Fibroblast of villous mesenchyme (primary cell): Measurements from ENCODE around the gene CBFA2T3. TPM values are rescaled to one million over a fixed set of nuclear protein-coding genes. Genes with fewer than 3 reads are reported as not detected.
A peak's percentile ranks its signal among the peaks of the same experiment; 100 is the strongest.

Experiments used
- DNase-seq: peaks from one replicate; pipeline ENCODE4 v3.0.0-alpha.2; 2010; ENCODE audit warnings: low read depth
- H3K4me3 ChIP-seq: 2 replicates; pipeline ENCODE4 v1.5.1; 2011; ENCODE audit warnings: low read depth, mild to moderate bottlenecking, low read length
- total RNA-seq: library from RNA; depleted of rRNA; stranded (reverse); fragments of >200 nt; gene quantifications from 2 replicates; pipeline ENCODE4 v1.2.3, GENCODE V29; 2012
- TF ChIP-seq, protein P1 (sequence below): IDR thresholded peaks from 2 replicates; pipeline ENCODE4 v1.5.1; 2012; ENCODE audit warnings: low read depth, mild to moderate bottlenecking, low read length; ENCODE audit not compliant: insufficient read depth

The CBFA2T3 gene
- total RNA-seq, 1 donor: not detected

- TF ChIP-seq, protein P1, sequence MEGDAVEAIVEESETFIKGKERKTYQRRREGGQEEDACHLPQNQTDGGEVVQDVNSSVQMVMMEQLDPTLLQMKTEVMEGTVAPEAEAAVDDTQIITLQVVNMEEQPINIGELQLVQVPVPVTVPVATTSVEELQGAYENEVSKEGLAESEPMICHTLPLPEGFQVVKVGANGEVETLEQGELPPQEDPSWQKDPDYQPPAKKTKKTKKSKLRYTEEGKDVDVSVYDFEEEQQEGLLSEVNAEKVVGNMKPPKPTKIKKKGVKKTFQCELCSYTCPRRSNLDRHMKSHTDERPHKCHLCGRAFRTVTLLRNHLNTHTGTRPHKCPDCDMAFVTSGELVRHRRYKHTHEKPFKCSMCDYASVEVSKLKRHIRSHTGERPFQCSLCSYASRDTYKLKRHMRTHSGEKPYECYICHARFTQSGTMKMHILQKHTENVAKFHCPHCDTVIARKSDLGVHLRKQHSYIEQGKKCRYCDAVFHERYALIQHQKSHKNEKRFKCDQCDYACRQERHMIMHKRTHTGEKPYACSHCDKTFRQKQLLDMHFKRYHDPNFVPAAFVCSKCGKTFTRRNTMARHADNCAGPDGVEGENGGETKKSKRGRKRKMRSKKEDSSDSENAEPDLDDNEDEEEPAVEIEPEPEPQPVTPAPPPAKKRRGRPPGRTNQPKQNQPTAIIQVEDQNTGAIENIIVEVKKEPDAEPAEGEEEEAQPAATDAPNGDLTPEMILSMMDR: no peak
- no peak overlapping the region for H3K4me3 ChIP-seq
- DNase-seq: no peak
These were observed 47.9 kb downstream of the CBFA2T3 start for GRCh38 chr16:88929091-88929445.

- TF ChIP-seq, protein P1: no peak
- H3K4me3 ChIP-seq: no peak overlapping the region
- no peak for DNase-seq
These were observed 48.5 kb downstream of the CBFA2T3 start for GRCh38 chr16:88928405-88929090.

DNA sequence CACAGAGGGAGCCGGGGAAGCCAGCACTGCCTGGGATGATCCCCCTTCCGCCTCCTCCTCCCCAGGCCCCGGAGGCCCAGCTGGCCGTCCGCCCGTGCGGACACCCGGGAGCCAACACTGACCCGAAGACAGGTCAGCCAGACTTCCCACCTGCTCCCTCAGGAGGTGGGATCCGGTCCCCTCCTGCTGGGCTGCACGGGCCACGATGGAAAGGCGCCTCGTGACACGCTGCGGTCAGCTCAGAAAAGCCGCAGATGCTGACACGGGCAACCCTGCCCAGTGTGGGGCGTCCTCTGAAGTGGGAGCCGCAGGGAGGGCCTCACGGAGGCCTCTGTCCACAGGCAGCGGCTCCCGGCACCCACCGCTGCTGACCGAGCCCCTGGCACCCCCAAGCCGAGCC is 49.3 kb downstream of the CBFA2T3 start:
- H3K4me3 ChIP-seq: no peak overlapping the region
- TF ChIP-seq, protein P1: no peak
- DNase-seq: no peak

DNA sequence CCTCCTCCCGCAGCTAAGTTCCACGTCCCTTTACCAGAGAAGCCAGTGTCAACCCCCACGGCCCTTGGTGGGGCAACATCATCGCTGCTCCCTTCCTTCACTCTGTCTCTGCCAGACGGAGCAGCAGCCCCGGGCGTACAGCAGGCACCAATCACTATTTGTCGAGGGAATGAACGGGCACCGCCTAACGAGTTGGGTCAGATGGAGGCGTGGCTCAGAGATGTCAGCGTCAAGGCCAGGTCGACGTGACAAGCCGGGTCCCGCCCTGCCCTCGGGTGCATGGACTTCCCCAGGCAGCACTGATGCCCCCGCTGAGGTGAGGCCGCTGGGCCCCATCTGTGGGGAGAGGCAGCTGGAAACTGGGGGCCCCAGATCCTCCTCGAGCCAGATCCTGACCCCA is 50.0 kb downstream of the CBFA2T3 start:
- TF ChIP-seq, protein P1: no peak
- no peak for DNase-seq
- H3K4me3 ChIP-seq: no peak overlapping the region

DNA sequence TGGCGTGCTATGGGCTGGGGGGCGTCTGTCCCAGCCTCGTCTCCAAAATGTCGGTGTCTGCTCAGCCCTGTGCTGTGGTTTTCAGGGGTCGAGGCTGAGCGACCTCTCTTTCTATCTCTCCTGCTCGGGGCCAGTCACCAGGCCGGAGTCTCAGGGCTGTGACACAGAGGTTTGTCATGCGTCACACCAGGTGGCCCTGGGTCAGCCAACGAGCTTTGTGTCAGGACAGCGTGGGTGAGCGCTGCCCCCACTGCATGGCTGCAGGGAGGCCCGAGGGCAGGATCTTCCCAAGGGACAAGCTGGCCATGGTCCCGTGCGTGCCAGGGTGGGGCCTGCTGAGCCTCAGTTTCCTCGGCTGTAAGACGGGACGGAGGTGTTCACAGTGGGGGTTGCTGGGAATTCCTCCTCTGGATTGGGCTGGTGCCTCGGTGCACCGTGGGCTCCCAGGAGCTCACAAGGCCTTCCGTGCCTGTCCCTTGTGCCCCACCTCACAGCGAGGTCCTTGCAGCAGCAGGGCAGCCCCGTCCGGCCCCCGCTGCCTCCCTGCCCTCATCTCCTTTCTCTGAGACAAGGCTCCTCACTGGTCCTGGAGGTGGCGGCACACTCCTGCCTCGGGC is 50.5 kb downstream of the CBFA2T3 start:
- TF ChIP-seq, protein P1: no peak
- DNase-seq: no peak
- no peak overlapping the region for H3K4me3 ChIP-seq

DNA sequence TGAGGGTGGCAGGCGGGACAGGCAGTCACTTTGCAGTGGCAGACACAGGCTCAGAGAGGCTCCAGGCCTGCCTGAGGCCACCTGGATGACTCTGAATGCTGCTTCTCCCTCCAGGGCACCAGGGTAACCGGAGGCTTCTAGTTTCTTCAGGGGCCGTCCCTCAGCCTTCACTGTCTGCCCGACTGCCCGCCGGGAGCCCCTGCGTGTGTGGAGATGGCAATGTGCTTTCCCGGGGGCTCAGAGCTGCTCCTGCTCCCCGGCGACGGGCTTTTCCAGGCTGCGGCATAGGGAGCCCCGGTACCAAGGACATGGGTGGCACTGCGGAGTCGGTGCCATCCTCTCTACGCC is 51.5 kb downstream of the CBFA2T3 start:
- TF ChIP-seq, protein P1: no peak
- no peak overlapping the region for H3K4me3 ChIP-seq
- no peak for DNase-seq

DNA sequence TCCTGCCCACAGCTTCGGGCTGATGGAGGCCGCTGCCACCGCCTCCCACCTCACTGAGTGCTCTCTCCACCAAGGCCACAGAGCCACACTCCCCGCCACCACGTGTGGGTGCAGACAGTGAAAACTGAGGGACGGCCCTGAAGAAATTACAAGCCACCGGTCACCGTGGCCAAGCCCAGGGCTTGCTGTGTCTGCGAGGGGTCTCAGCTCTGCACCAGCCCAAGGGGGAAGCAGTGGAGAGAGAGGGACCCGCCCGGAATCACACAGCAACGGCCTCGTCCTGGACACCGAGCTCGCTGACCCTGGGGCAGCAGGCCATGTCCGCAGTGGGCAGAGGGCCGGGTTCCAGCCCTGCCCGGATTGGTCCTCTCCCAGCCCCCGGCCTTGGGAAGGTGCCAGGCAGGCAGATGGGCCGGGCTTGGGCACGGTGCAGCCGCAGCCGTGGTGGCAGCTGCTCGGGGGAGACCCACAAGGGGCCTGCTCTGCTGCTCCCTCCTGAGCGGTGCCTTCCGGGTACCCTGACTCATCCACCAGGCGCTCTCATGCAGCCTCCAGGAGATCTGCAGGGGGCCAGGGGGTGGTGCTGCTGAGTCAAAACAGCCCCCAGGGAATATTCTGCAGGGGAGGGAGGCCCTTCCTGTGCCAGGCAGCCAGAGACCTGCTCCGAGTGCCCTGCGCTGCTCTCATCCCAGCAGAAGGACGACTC is 52.0 kb downstream of the CBFA2T3 start:
- peak; percentile 71 for DNase-seq
- no peak overlapping the region for H3K4me3 ChIP-seq
- TF ChIP-seq, protein P1: peak; percentile 44
